ENCODE measurements around the gene DNPEP. TPM values are rescaled to one million over a fixed set of nuclear protein-coding genes. Genes with fewer than 3 reads are reported as not detected.

The DNPEP gene
- total and polyA plus RNA-seq, 2 of the 8 experiments (the other 6 are each of a cell fraction or from before 2014, with no cell fraction given): 59.8 to 109 TPM

DNA sequence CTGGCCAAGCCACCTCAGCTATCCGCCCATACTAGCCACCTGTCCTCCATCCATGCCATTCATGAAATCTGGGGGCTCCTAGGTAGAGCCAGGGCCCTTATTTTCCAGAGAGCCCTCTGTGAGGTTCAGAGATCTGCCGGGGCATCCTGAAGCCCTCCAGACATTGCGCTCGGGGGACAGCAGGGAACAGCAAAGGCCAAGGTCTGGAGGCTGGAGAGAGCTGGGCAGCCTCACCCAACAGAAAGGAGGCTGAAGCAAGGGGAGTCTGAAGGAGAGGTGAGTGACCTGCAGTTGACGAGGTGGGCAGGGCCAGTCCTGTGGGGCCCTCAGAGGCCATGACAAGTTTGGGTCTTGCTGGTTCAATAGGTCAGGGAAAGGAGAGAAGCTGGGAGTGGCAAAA lies 21.9 kb upstream of the DNPEP start (continued):
- TF ChIP-seq BRCA1 (IDR thresholded peaks at IDR 0.05; ENCODE audit: low read depth, low read length) (no peak), SUZ12 (IDR thresholded peaks at IDR 0.05; ENCODE audit: low read length) (no peak), KDM5A (IDR thresholded peaks at IDR 0.05; ENCODE audit: low read length) (no peak), RFX5 (IDR thresholded peaks at IDR 0.05; ENCODE audit: borderline replicate concordance, low read depth, low read length) (no peak)

Measured in H1 (cell line).